ENCODE results near the gene DLGAP1. TPM values are rescaled to one million over a fixed set of nuclear protein-coding genes. Genes with fewer than 3 reads are reported as not detected.

DLGAP1 gene
- polyA plus RNA-seq, 1 donor from 2014 or later, result 4.5 TPM

GRCh38 chr18:3948958-3949357 lies 506.1 kb downstream of the DLGAP1 start:
- H3K9ac ChIP-seq (ENCODE audit: low read length), result no peak overlapping the region
- H3K27me3 ChIP-seq (ENCODE audit: insufficient read depth, low read depth, low read length), result no peaks in the 10 kb centered on the region
- H3K9me3 ChIP-seq (ENCODE audit: low read length), result no peaks in the 10 kb centered on the region
- TF ChIP-seq RAD21 (conservative IDR thresholded peaks at IDR 0.05) (no peak), MXI1 (conservative IDR thresholded peaks at IDR 0.05; ENCODE audit: poor library complexity, severe bottlenecking) (no peak)
- no peaks in the 10 kb centered on the region for H3K9me2 ChIP-seq (ENCODE audit: insufficient read depth, low read length)
- H3F3A ChIP-seq (ENCODE audit: insufficient read depth, low read length, poor library complexity, severe bottlenecking), result no peaks in the 10 kb centered on the region
- no peaks in the 10 kb centered on the region for H3K36me3 ChIP-seq (ENCODE audit: insufficient read depth, low read length)
- H4K20me1 ChIP-seq (ENCODE audit: insufficient read depth), result no peaks in the 10 kb centered on the region
- H2AFZ ChIP-seq (ENCODE audit: low read depth, low read length), result no peak overlapping the region
- no peak overlapping the region for H3K4me3 ChIP-seq (ENCODE audit: low read length)
- no peak overlapping the region for H3K4me2 ChIP-seq (ENCODE audit: low read length)
- H3K79me2 ChIP-seq (replicated peaks; ENCODE audit: insufficient read depth, low read length), result no peaks in the 10 kb centered on the region
- no peak overlapping the region for H3K27ac ChIP-seq (ENCODE audit: low read length)

- H3K27me3 ChIP-seq (ENCODE audit: insufficient read depth, low read depth, low read length), result no peaks in the 10 kb centered on the region
These were observed 507.7 kb downstream of the DLGAP1 start for GRCh38 chr18:3947383-3947782.

More at GRCh38 chr18:3947383-3947782, 507.7 kb downstream of the DLGAP1 start:
- H3K4me2 ChIP-seq (ENCODE audit: low read length), result no peak overlapping the region
- H3K9me3 ChIP-seq (ENCODE audit: low read length), result no peaks in the 10 kb centered on the region
- H3F3A ChIP-seq (ENCODE audit: insufficient read depth, low read length, poor library complexity, severe bottlenecking), result no peaks in the 10 kb centered on the region
- H3K79me2 ChIP-seq (replicated peaks; ENCODE audit: insufficient read depth, low read length), result no peaks in the 10 kb centered on the region
- no peaks in the 10 kb centered on the region for H3K36me3 ChIP-seq (ENCODE audit: insufficient read depth, low read length)
- no peaks in the 10 kb centered on the region for H3K9me2 ChIP-seq (ENCODE audit: insufficient read depth, low read length)
- H3K27ac ChIP-seq (ENCODE audit: low read length), result no peak overlapping the region
- H4K20me1 ChIP-seq (ENCODE audit: insufficient read depth), result no peaks in the 10 kb centered on the region
- H3K4me3 ChIP-seq (ENCODE audit: low read length), result no peak overlapping the region
- H3K9ac ChIP-seq (ENCODE audit: low read length), result no peak overlapping the region
- TF ChIP-seq TAF1 (IDR thresholded peaks at IDR 0.05; ENCODE audit: low read depth) (no peak), CTCF (IDR thresholded peaks at IDR 0.05; ENCODE audit: poor library complexity, severe bottlenecking) (no peak), SMC3 (conservative IDR thresholded peaks at IDR 0.05; ENCODE audit: poor library complexity) (no peak), EP300 (conservative IDR thresholded peaks at IDR 0.05; ENCODE audit: poor library complexity, severe bottlenecking) (no peak), RAD21 (conservative IDR thresholded peaks at IDR 0.05) (no peak), REST (IDR thresholded peaks at IDR 0.05; ENCODE audit: borderline replicate concordance) (no peak), POLR2AphosphoS5 (IDR thresholded peaks at IDR 0.05) (no peak), EZH2 (IDR thresholded peaks at IDR 0.05; ENCODE audit: borderline replicate concordance, insufficient read depth, low read length, poor library complexity, severe bottlenecking) (no peak), MXI1 (conservative IDR thresholded peaks at IDR 0.05; ENCODE audit: poor library complexity, severe bottlenecking) (no peak)
- no peak overlapping the region for H2AFZ ChIP-seq (ENCODE audit: low read depth, low read length)

Measured in neural cell (in vitro differentiated cells).